ENCODE data around the gene ZNHIT3. TPM values are rescaled to one million over a fixed set of nuclear protein-coding genes. Genes with fewer than 3 reads are reported as not detected.

Gene ZNHIT3
- total and polyA plus RNA-seq, 8 donors = 13.6 to 31.8 (median 16.8) TPM

Other genes starting within 250 kb of the ZNHIT3 start
- gene TBC1D3I, start 222.1 kb upstream of the ZNHIT3 start, total RNA-seq = under 1 TPM in 5 of 6 donors, not detected in 1; 0.16 to 0.55 (median 0.28) TPM
- under 1 TPM; 0.09 to 0.34 TPM for gene TBC1D3I, start 222.1 kb upstream of the ZNHIT3 start, polyA plus RNA-seq
- gene TBC1D3G, start 162.8 kb upstream of the ZNHIT3 start, total RNA-seq = 1 to 10 TPM in 1 of 6 donors, not detected in 5; 1.6 TPM
- 10 to 100 TPM in 1 of 2 donors, under 1 TPM in 1; 0.85 to 16.7 TPM for gene TBC1D3G, start 162.8 kb upstream of the ZNHIT3 start, polyA plus RNA-seq
- gene TBC1D3H, start 98.2 kb upstream of the ZNHIT3 start, total RNA-seq = not detected
- gene TBC1D3H, start 98.2 kb upstream of the ZNHIT3 start, polyA plus RNA-seq = 1 to 10 TPM in 1 of 2 donors, not detected in 1; 2.6 TPM
- gene MYO19, start 48.2 kb downstream of the ZNHIT3 start, total RNA-seq = 10 to 100 TPM; 16.4 to 31.9 (median 25.9) TPM
- 10 to 100 TPM; 31.1 to 46.4 TPM for gene MYO19, start 48.2 kb downstream of the ZNHIT3 start, polyA plus RNA-seq
- 1 to 10 TPM; 1.1 to 3.7 (median 2.9) TPM for gene PIGW, start 48.3 kb downstream of the ZNHIT3 start, total RNA-seq
- 1 to 10 TPM; 2.4 to 3.9 TPM for gene PIGW, start 48.3 kb downstream of the ZNHIT3 start, polyA plus RNA-seq
- gene GGNBP2, start 58.2 kb downstream of the ZNHIT3 start, total RNA-seq = 10 to 100 TPM; 27.3 to 41.5 (median 36.7) TPM
- 10 to 100 TPM; 28.4 to 41.8 TPM for gene GGNBP2, start 58.2 kb downstream of the ZNHIT3 start, polyA plus RNA-seq
- gene DHRS11, start 105.2 kb downstream of the ZNHIT3 start, total RNA-seq = 1 to 10 TPM; 6.5 to 9.1 (median 7.6) TPM
- 10 to 100 TPM; 14.7 to 15.4 TPM for gene DHRS11, start 105.2 kb downstream of the ZNHIT3 start, polyA plus RNA-seq
- 1 to 10 TPM; 2.5 to 5.0 (median 4.4) TPM for gene MRM1, start 114.9 kb downstream of the ZNHIT3 start, total RNA-seq
- gene MRM1, start 114.9 kb downstream of the ZNHIT3 start, polyA plus RNA-seq = 1 to 10 TPM; 5.0 to 7.5 TPM